Activated CD8-positive, alpha-beta memory T cell treated with anti-CD3 and anti-CD28 coated beads, Interleukin-2, amount 50 U/mL, for 1 hour (primary cell): Measurements from ENCODE around the gene SPINT1.
"Not testable (repeated sequence)": the region's sequence is repeated elsewhere in the genome, so short reads cannot be mapped to it uniquely, and the experiment has no call there.

Experiments used
- DNase-seq: peaks from one replicate; pipeline ENCODE4 v3.0.0-alpha.2; 2020; ENCODE audit errors: extremely low read depth

The SPINT1 gene

DNA sequence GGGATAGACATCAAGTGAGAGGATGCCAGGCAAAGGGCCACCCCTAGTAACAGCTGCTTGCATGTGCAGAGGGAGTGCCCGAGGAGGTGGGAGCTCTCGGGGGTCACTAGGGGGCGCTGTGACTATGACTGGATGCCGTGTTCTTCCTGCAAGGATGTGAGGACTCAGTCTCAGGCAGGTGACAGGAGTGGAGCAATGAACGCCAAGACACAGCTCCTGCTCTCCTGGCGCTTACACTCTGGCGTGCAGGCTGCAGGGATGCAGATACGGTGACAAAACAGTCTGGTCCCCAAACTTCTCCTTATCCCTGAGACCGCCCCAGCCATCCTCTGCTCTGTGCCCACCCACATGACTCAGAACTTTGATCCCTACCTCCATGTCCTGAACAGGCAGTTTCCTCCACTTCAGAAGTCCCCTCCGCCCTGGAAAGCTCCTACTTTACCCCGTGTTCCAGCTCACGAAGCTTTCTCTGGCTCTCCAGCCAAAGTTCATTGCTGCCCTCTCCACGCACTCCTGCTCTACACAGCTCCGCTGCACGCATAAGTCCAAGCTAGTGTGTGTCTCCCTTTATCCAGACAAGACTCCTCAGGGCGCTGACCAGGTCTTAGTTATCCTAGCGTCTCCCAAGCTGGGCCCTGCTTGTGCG lies 15.5 kb downstream of the SPINT1 start:
- DNase-seq, result peak; percentile 39

DNA sequence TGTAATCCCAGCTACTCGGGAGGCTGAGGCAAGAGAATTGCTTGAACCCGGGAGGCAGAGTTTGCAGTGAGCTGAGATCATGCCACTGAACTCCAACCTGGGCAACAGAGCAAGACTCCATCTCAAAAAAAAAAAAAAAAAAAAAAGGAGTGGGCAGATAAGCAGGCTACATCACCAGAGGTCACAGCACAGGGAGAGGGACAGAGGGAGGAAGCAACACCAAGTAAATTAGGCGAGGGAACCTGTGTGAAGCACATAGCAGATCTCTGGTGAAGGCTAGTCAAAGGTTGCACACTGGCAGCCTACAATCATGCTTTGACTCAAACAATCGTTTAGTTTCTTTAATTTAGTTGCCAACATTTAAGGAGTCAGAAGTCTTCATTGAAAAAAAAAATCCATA lies 17.3 kb downstream of the SPINT1 start:
- DNase-seq, result not testable (repeated sequence)

DNA sequence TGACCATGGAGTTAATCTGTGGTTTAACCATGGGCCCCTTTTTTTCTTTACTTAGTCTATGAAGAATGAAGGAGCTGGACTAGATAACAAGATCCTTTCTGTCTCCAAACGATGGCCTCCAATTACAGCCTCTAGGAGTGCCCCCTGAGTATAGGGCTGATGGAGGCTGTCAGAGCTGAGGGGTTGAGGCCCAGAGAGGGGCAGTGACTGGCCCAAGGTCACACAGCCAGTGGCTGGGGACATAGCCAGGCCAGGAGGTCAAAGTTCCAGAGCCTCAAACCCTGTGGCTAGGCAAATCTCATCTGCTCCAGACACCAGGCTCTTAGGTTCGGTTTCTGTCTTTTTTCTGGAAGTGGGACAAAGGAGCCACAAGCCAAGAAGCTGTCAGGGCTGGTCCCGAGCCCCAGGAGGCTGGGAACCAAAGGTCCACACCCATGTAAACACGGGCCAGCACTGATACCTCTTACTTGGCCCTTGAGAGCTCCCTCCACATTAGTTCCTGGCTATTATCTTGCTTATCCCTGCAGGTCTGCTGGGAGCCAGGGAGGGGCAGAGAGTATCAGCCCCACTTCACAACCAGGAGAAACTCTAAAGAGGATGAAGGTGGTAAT lies 19.9 kb downstream of the SPINT1 start:
- no peak for DNase-seq

DNA sequence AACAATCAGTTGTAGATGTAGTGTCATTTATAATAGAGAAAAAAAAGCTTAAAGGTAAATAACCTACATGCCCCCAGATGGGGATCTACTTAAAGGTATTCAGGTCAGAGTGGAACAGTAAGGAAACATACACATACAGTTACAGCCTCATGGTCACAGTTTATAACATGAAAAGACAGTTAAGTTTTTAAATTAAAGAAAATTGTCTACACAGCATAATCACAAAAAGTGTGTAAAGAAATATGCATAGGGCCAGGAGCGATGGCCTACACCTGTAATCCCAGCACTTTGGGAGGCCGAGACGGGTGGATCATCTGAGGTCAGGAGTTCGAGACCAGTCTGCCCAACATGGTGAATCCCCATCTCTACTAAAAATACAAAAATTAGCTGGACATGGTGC lies 23.4 kb downstream of the SPINT1 start:
- DNase-seq, result no peak

DNA sequence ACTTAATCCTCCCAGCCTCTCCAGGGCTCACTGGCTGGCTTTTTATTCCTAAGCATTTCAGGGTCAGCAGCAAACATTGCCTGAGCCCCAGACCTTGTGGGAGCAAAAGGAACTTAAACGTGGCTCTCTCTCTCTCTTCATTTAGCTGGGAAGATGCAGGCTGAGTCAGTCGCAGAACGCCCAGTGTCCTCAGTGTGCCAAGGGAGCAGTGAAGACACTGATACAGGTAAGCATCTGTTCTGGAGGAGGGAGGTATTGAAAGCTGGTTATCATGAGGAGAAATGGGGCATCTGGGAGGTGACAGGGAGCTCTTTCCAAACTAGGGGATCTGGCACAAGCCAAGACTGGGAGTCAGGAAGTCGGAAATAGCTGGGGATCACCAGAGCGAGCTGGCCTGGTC lies 25.8 kb downstream of the SPINT1 start:
- DNase-seq, result no peak

DNA sequence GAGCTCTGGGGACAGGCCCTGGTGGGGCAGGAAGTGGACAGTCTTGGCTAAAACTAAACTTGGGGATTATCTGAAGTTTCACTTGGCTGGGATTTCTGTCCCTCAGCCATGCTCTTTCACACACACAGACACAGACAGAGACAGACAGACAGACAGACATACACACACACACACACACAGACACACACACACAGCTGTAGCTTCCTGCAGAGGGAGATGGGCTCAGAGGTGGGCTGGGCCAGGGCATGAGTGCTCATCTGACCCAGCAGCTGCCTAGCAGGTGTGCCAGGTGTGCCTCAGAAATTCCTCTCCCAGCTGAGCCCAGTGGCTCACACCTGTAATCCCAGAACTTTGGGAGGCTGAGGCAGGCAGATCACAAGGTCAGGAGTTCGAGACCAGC lies 26.9 kb downstream of the SPINT1 start:
- DNase-seq, result no peak

DNA sequence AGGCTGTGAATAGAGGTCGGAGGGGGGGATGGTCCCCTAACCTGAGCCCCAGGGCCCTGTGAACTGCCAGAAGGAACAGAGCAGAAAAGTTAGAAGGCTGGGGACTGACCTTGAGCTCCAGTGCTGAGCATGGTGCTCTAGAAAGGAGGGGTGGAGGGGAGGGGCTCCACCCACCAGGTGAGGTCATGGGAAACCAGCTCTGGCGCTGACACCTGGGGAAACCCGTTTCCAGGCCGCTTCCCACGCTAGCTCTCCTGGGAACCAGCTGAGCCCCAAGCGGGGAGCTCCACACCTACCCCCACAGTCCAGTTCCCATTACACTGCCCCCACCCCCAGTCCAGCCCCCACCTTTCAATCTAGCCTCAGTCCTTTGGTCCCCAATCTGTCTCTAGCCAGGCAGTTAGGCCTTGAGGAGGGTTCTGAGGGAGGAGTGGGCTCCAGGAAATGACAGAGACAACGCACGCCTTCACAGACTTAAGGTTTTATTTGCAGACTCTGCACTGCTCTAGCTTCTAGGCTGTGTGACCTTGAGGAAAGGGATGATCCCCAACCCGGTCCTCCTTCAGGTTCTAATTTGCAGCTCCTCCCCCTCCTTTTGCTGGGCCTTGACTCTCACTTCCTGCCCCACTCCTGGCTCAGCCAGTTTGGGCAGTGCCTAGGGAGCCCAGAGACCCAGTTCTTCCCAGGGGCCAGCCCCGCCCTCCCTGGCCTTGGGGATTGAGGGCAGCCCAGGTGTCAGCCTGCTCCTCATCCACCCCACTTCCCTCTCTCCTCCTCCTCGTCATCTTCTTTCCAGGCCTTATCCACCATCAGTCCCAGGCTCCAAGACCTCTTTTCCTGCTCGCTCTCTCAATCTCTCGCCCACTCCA lies 28.1 kb downstream of the SPINT1 start:
- DNase-seq, result no peak

DNA sequence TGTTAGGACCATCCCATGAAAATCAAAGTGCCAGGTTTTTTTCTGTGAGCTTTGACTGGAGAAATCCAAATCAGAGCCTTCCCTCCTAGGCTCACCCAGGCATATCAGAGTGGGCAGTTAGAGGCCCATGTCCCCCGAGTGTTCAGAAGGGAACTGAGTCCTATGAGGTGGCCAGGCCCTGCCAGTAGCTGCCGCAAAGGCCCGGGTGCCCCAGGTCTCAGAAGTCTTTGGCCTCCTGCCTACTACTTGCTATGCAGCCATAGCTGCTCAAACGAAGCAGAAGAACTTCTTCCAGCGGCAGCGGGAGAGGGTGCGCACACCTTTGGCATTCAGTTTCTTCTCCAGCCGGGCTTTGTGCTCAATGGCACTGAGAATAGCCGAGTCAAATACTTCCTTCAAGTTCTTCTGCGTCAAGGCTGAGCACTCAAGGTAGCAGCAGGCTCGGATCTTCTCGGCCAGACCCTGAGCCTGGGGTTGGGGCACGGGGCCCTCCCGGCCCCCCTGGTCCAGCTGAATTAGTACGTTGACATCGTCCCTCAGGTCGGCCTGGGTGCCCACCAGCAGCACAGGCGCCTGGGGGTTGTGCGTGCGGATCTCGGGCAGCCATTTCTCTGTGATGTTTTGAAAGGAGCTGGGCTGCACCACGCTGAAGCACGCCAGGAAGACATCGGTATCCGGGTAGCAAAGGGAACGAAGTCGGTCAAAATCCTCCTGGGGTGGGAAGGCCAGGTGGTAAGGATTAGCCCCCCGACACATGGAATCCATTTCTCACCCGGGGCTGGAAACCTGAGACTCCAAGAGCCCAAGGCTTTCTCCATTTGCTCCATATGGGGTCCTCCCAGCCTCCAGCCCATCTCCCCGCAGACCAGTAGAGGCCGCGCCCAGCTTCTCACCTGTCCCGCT lies 29.2 kb downstream of the SPINT1 start:
- DNase-seq, result no peak

DNA sequence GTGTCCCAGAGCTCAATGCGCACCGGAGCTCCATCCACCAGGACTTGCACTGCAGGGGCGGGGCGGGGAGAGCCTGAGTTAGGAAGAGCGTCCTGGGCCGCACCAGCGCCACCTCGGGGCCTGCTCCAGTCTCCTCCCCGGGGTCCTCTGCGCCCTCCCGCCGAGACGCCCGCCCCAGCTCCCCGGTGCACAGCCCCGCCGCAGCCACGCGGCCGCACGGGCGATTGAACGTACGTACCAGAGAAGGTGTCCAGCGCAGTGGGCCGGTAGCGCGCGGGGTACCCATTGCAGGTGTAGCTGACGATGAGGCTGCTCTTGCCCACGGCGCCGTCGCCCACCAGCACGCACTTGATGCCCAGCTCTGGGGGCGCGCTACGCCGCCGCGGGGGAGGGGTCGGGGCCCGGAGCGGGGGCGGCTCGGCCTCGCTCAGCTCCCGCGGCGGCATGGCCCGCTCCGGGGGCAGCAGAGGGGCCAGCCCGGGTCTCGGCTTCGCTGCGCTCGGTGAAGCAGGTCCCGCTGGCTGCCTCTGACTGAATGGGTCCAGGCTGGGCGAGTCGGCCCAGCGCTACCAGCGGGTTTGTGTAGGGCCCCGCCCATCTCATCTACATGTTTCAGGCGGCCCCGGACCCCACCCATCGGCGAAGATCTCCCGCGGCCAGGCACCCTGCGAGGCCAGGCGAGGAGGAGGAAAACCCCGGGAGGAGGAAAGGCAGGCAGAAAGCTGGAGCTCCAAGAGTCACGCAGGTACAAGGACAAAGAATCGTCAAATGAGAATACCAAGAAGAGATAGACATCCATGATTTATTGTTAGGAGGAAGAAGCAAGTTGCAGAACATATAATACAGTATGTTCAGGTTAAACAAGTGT lies 30.1 kb downstream of the SPINT1 start, which contains the start of gene RHOV:
Gene RHOV, minus strand, starts transcription at position 541 of the 868 bp plus-strand sequence. Its CDS starts 95 bp downstream, at position 446.
- no peak for DNase-seq

DNA sequence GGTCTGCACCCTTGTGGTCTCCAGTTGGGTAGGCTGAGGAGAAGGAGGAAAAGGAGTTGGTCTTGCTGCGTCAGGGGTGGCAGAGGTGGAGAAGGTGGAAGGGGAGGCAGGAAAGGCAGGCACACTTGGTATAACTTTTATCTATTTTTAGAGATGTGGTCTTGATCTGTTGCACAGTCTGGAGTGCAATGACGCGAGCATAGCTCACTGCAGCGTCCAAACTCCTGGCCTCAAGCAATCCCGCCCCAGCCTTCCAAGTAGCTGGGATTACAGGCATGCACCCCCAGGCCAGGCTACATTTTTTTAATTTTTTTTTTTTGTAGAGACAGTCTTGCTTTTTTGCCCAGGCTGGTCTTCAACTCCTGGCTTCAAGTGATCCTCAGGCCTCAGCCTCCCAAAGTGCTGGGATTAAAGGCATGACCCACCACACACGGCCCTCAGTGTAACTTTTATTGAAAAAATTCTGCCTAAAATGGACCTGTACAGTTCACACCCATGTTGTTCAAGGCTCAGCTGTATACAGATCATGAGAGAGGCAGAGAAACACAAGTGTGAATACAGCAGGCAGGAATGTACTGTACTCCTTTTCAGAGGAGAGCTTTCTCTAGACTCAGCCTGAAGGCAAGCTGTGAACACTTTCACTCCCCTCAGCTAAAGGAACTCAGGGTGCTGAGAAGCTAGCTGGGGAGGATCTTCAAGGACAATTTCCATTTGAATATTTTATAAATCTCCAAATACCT lies 32.3 kb downstream of the SPINT1 start:
- no peak for DNase-seq

DNA sequence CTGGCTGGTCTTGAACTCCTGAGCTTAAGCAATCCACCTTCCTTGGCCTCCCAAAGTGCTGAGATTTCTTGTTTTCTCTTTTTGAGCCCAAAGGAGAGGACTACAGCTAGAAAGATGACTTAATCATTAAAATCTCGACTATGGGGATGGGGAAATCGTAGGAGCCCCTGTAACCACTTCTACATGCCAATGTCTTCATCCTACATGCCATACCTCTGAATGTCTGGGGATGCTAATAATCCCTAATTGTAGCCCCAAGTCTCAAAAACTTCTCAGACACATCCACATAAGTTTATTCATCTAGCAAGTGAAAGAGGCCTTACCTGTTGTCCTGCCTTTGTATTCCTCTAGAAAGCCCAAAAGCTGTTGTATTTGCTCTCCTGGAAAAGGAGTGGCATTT lies 33.8 kb downstream of the SPINT1 start:
- DNase-seq, result no peak

DNA sequence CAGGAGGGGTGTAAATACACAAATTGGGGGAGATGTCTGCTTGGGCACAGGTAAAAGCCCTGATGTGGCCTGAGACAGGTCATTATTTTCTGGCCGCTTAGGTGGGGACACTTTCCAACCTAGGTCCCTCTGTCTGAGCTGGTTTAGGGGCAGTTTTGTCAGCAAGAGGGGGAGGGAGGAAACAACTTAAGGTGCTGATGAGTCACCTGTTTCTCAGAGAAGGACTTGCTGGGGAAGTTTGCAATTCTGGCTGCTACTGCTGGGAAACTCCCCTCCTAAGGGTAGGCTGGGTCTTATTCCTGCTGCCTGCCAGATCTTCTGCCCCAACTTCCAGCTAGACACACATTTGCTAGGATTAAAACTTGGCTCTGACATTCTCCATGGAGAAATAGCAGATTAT lies 34.9 kb downstream of the SPINT1 start:
- no peak for DNase-seq

DNA sequence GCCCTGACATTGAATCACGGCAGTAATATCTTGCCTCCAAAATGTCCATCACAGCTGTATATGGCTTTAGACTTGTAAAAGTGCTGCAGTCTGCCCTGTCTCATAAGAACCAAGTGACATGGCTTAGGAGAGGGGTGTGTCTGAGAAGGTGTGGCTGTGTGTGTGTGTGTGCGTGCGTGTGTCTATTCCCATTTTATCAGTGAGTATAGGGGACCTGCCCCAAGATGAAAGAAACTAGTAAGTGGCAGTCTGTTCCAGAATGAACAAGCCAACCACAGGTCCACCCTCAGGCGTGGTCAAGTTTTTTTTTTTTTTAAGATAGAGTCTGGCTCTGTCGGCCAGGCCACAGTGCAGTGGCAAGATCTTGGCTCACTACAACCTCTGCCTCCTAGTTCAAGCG lies 35.8 kb downstream of the SPINT1 start:
- no peak for DNase-seq

DNA sequence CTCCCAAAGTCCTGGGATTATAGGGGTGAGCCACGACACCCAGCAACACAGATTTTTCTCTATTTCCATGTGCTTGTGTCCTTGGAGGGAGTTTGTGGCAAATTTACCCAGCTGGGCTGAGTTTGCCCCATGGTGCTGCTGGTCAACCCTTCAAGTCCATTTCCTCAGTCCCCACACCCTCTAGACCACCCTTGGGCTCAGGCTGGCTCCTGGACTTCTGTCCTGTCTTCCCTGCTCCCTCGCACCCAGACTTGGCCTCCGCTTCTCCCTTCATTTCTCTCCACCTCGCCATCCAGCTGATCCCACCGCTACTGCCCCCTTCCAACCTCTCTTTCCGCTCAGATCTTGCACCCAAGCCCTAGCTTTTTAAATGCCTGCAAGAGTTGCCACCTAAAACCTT lies 37.5 kb downstream of the SPINT1 start:
- no peak for DNase-seq

DNA sequence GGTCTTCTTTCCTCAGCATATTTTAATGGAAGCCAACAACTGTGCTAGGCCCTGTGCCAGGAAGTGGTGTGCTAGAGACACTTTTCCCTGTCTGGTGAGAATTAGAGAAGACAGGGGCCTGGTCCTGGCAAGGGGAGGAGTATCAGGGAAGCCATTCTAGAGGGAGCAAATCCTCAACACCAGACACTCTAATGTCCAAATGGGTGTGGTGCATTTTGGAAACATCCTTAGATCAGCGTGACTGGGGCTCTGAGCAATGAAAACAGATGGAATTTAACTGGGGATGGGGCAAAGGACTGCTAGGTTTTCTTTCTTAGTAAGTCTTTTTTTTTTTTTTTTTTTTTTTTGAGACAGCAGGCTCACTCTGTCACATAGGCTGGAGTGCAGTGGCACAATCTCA lies 42.7 kb downstream of the SPINT1 start:
- DNase-seq, result no peak

DNA sequence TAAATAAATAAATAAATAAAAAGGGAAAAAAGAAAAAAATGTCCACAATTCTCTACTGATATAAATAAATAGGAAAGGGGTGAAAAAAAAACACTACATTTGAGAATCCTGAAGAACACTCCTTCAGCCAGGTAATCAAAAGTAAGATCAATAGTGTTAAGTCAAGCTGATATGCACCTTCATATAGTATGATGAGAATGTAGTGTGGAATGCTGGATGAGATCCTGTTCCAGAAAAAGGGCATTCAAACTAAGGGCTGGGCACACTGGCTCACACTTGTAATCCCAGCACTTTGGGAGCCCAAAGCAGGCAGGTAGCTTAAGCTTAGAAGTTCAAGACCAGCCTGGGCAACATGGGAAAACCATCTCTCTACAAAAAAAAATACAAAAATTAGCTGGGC lies 45.3 kb downstream of the SPINT1 start:
- DNase-seq, result no peak

DNA sequence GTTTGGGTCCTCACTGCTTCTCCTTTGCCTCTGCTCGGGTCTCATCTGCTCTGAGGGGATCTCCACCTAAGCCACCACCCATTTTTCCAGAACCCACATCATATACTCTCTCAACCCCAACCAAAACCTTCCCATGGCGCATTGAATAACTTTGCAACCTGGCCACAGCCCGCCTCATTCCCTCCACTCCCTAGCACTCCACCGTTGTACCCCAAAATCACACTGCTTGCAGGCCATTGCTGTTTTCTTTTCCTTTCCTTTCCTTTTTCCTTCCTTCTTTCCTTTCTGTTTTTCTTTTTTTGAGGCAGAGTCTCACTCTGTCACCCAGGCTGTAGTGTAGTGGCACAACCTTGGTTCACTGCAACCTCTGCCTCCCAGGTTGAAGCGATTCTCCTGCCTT lies 47.3 kb downstream of the SPINT1 start:
- no peak for DNase-seq

DNA sequence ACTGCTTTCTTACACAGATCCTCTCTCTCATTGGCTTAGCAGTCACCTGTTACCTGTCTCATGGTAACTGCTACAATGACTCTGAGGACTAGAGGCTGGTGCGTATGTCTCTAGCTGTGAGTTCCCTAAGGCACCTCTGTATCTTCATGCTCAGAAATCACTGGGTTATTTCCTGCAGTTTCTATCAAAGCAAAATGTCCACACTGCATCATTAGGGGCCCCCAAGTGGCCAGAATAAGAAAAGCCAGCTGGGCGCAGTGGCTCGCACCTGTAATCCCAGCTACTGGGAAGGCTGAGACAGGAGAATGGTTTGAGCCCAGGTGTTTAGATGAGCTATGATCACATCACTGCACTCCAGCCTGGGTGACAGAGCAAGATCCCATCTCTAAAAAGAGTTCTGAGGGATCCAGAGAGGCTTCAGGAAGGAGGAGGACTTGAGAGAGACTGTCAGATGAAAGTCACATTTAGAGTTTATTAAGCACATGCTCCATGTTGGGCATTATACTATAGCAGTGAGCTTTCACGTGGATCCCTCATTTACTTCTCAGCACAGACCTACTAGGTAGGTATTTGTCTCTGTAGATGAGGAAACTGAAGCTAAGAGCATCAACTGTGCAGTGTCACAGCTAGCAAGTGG lies 48.1 kb downstream of the SPINT1 start:
- DNase-seq, result no peak

DNA sequence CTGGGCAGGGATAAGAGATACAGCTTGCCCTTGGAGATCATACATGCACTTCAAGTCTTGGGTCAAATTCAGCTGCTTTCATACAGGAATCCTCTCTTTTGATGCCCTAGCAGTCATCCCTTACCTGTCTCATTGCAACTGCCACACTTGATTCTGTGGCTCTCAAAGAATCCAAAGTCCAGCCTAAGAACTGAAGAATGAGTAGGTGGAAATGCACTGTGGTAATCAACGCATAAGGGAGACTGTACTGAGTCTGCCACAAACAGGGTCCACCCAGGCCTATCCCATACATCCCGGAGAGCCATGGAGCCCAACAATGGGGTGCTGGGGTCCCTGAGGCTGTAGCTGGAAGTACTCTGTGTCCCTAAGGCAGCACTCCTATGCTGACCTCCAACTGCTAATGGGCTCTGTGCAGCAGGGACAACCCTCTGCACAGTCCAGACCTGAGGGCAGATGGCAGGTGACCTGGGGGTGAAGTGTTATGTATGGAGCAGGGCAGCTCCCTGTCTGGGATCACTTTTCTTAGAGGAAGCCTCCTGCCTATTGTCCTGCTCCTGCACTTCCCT lies 48.7 kb downstream of the SPINT1 start:
- DNase-seq, result no peak
